Ovary (tissue), 3 donors: ENCODE measurements around the gene RMI2.

Experiments used
- EP300 ChIP-seq: sonication (generic); formaldehyde crosslinking; IDR thresholded peaks from one replicate; pipeline ENCODE4 v1.6.1; 2017; ENCODE audit warnings: antibody characterized with exemption
- POLR2A ChIP-seq: fragments of 450-650 bp; IDR thresholded peaks from one replicate; pipeline ENCODE4 v1.6.1; 2017; ENCODE audit warnings: antibody characterized with exemption, mild to moderate bottlenecking, moderate library complexity
- TF ChIP-seq, protein P1 (sequence below), 3 donors: fragments of 450-650 bp in 2 of 3; fragments of 200-600 bp in 1 of 3; IDR thresholded peaks; one replicate each; pipeline versions ENCODE4 v1.5.1 to v1.8.0; 2016 to 2022; ENCODE audit warnings: antibody characterized with exemption in 3 of 3, mild to moderate bottlenecking in 1 of 3
- donor health status: DM: no; HTN: no; CAD: no.

- TF ChIP-seq, protein P1, sequence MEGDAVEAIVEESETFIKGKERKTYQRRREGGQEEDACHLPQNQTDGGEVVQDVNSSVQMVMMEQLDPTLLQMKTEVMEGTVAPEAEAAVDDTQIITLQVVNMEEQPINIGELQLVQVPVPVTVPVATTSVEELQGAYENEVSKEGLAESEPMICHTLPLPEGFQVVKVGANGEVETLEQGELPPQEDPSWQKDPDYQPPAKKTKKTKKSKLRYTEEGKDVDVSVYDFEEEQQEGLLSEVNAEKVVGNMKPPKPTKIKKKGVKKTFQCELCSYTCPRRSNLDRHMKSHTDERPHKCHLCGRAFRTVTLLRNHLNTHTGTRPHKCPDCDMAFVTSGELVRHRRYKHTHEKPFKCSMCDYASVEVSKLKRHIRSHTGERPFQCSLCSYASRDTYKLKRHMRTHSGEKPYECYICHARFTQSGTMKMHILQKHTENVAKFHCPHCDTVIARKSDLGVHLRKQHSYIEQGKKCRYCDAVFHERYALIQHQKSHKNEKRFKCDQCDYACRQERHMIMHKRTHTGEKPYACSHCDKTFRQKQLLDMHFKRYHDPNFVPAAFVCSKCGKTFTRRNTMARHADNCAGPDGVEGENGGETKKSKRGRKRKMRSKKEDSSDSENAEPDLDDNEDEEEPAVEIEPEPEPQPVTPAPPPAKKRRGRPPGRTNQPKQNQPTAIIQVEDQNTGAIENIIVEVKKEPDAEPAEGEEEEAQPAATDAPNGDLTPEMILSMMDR (IDR thresholded peaks at IDR 0.05), result no peak
- no peak for TF ChIP-seq POLR2A
- TF ChIP-seq EP300, result no peak
These were observed 54.8 kb downstream of the RMI2 start for GRCh38 chr16:11400076-11400475.
